K562 (cell line): ENCODE measurements around the gene ADAM10. TPM values are rescaled to one million over a fixed set of nuclear protein-coding genes. Genes with fewer than 3 reads are reported as not detected.

Experiments
- ATAC-seq: fragments of 200-7000 bp; cut with Tn5 transposase; 3 replicates; pipeline ENCODE4 v1.9.1; 2020; ENCODE audit warnings: moderate library complexity
- BruUV-seq: library from RNA; stranded (reverse); fragments of 400-500 nt; replicated peaks from 2 replicates; lab custom pipeline; 2021; lab: Mats Ljungman, UMichigan
- CTCF ChIA-PET: fragments of 300-600 bp; formaldehyde crosslinking; extraction: SDS; loops from one replicate; lab custom pipeline; 2021; ENCODE audit warnings: low intra/inter-chr PET ratio; lab: Yijun Ruan, JAX
- POLR2A ChIA-PET: fragments of 300-600, 350-650 bp; sonication (Branson Sonifier 250); formaldehyde crosslinking; extraction: SDS; loops from one replicate; lab custom pipeline; 2021; ENCODE audit warnings: antibody characterized with exemption, inconsistent platforms; lab: Yijun Ruan, JAX
- DNase-seq, 4 experiments: peaks; one replicate each; pipeline versions ENCODE4 v3.0.0 to v3.0.0-alpha.2; 2011 to 2018; ENCODE audit warnings: low spot score in 3 of 4, mixed read lengths in 3 of 4; ENCODE audit errors: extremely low read depth in 1 of 4
- FAIRE-seq: peaks from 2 replicates; lab custom pipeline; 2011; peaks lifted over from hg19 to GRCh38; lab: Jason Lieb, UNC
- H2AFZ ChIP-seq: 2 replicates; pipeline ENCODE4 v1.6.0; 2011; ENCODE audit warnings: low read depth, low read length, control low read depth, inconsistent platforms
- H3K27ac ChIP-seq: fragments of 200-600 bp; 3 replicates; pipeline ENCODE4 v1.8.0; 2011; ENCODE audit warnings: low read depth, mild to moderate bottlenecking, control low read depth, inconsistent platforms, low read length, moderate library complexity, mixed read lengths; ENCODE audit errors: extremely low read depth
- H3K27me3 ChIP-seq, 2 experiments: fragments of 300-600 bp in 1 of 2; 2 replicates in 1 of 2; 3 replicates in 1 of 2; pipeline versions ENCODE4 v1.6.0 to v1.8.0; 2011; ENCODE audit warnings: inconsistent platforms in 2 of 2, low read length in 2 of 2, mild to moderate bottlenecking in 1 of 2, mixed read lengths in 1 of 2, moderate library complexity in 1 of 2; ENCODE audit not compliant: control insufficient read depth in 2 of 2, insufficient read depth in 2 of 2
- H3K36me3 ChIP-seq: fragments of 300-600 bp; 3 replicates; pipeline ENCODE4 v1.8.0; 2011; ENCODE audit warnings: mild to moderate bottlenecking, low read length, inconsistent platforms; ENCODE audit not compliant: control insufficient read depth, insufficient read depth
- H3K4me1 ChIP-seq, 2 experiments: fragments of 200-600 bp in 1 of 2; replicated peaks in 1 of 2; 2 replicates in 1 of 2; 3 replicates in 1 of 2; pipeline versions ENCODE4 v1.5.1 to v1.8.0; 2011; ENCODE audit warnings: inconsistent platforms in 2 of 2, low read length in 2 of 2, mild to moderate bottlenecking in 1 of 2, mixed read lengths in 1 of 2, moderate library complexity in 1 of 2; ENCODE audit not compliant: control insufficient read depth in 2 of 2, insufficient read depth in 2 of 2
- H3K4me2 ChIP-seq: 2 replicates; pipeline ENCODE4 v1.6.1; 2011; ENCODE audit warnings: low read length, control low read depth, inconsistent platforms, mixed read lengths; ENCODE audit not compliant: insufficient read depth
- H3K4me3 ChIP-seq: fragments of 200-600 bp; sonication (generic), shearing (Covaris generic); 2 replicates; pipeline ENCODE4 v1.5.1; 2016; ENCODE audit warnings: control low read depth, inconsistent platforms
- H3K79me2 ChIP-seq: fragments of 200-600 bp; 3 replicates; pipeline ENCODE4 v1.8.0; 2011; ENCODE audit warnings: low read length, inconsistent platforms; ENCODE audit not compliant: control insufficient read depth, insufficient read depth
- H3K9ac ChIP-seq, 2 experiments: 2 replicates each; pipeline versions ENCODE4 v1.6.0 to v1.6.1; 2011; ENCODE audit warnings: low read depth in 2 of 2, low read length in 2 of 2, control low read depth in 1 of 2, inconsistent platforms in 1 of 2, mild to moderate bottlenecking in 1 of 2, mixed read lengths in 1 of 2; ENCODE audit not compliant: insufficient read depth in 1 of 2
- H3K9me1 ChIP-seq: one replicate; pipeline ENCODE4 v1.6.0; 2011; ENCODE audit warnings: inconsistent platforms, mild to moderate bottlenecking, low read length, moderate library complexity; ENCODE audit not compliant: control insufficient read depth, insufficient read depth
- H3K9me3 ChIP-seq: replicated peaks from 2 replicates; pipeline ENCODE4 v1.5.1; 2011; ENCODE audit warnings: low read depth, low read length, inconsistent platforms; ENCODE audit not compliant: control insufficient read depth, insufficient read depth
- H4K20me1 ChIP-seq: replicated peaks from 2 replicates; pipeline ENCODE4 v1.6.1; 2011; ENCODE audit warnings: low read length, inconsistent platforms, mixed read lengths; ENCODE audit not compliant: control insufficient read depth, insufficient read depth
- ATF7 ChIP-seq: fragments of 450-650 bp; IDR thresholded peaks from 2 replicates; pipeline ENCODE4 v1.7.1; 2014; ENCODE audit warnings: mild to moderate bottlenecking, moderate library complexity
- EP300 ChIP-seq: IDR thresholded peaks from 2 replicates; pipeline ENCODE4 v1.6.1; 2012; ENCODE audit warnings: low read length, improper control_type of control experiment
- KLF10 ChIP-seq: fragments of 250-450 bp; sonication (Bioruptor Pico); IDR thresholded peaks from 2 replicates; pipeline ENCODE4 v1.6.1; 2021; ENCODE audit warnings: matching md5 sums
- SIRT6 ChIP-seq: IDR thresholded peaks from one replicate; pipeline ENCODE4 v1.6.1; 2012; ENCODE audit warnings: low read depth, mild to moderate bottlenecking, control low read depth, inconsistent platforms, low read length, moderate library complexity
- SMC3 ChIP-seq: conservative IDR thresholded peaks from 2 replicates; pipeline ENCODE4 v1.6.1; 2011; ENCODE audit warnings: low read depth, low read length, improper control_type of control experiment; ENCODE audit not compliant: insufficient read depth
- SOX6 ChIP-seq: fragments of 450-650 bp; IDR thresholded peaks from 2 replicates; pipeline ENCODE4 v1.6.1; 2014; ENCODE audit warnings: mild to moderate bottlenecking
- YY1 ChIP-seq, 3 experiments: IDR thresholded peaks; 2 replicates each; pipeline ENCODE4 v1.6.1; 2011; ENCODE audit warnings: low read length in 2 of 3, mild to moderate bottlenecking in 2 of 3, moderate library complexity in 2 of 3, borderline replicate concordance in 1 of 3, control low read depth in 1 of 3, low read depth in 1 of 3; ENCODE audit not compliant: insufficient read depth in 3 of 3, insufficient replicate concordance in 2 of 3, control insufficient read depth in 1 of 3, insufficient read length in 1 of 3; ENCODE audit errors: extremely low read depth in 1 of 3
- WGBS: fragments of 100-300 bp; shearing (Covaris generic); methylation state at CpG from one replicate; pipeline ENCODE4 v1.1.6; 2016; ENCODE audit warnings: low coverage, mixed read lengths; ENCODE audit not compliant: insufficient coverage; ENCODE audit errors: missing lambda C conversion rate; 5-methylcytosine and 5-hydroxymethylcytosine counted together
- in situ Hi-C: fragments of 300-500 bp; cut with MboI; formaldehyde crosslinking; loops from 4 replicates; pipeline ENCODE4 v1.15.0; 2018; ENCODE audit warnings: inconsistent platforms, mixed read lengths
- intact Hi-C: fragments of 100-400 bp; cut with micrococcal nuclease; formaldehyde crosslinking; loops from 2 replicates; pipeline ENCODE4 v1.14.2; 2022
- polyA plus RNA-seq, 8 experiments: library from polyadenylated mRNA; depleted of rRNA in 4 of 8; stranded (reverse) in 5 of 8; unstranded in 3 of 8; fragments of >200 nt; fragmentation: Nextera tagmentation in 2 of 8; fragmentation: Illumina TruSeq in 1 of 8; extraction: Ambion mirVana in 2 of 8; extraction: Trizol in 1 of 8; gene quantifications; 2 replicates each; pipeline versions ENCODE4 v1.2.1 to v1.2.3, GENCODE V29; 2011 to 2014; ENCODE audit warnings: inconsistent platforms in 1 of 8, missing spikeins in 1 of 8
- total RNA-seq, 7 experiments: library from RNA; depleted of rRNA in 6 of 7; stranded (reverse); fragments of >200 nt in 6 of 7; fragmentation: Illumina TruSeq in 2 of 7; extraction: Trizol in 2 of 7; gene quantifications; 2 replicates each; pipeline versions ENCODE4 v1.2.1 to v1.2.3, GENCODE V29; 2011 to 2021; ENCODE audit warnings: low replicate concordance in 1 of 7
- TF ChIP-seq, protein P1 (sequence below): fragments of 250-450 bp; sonication (Bioruptor Pico); IDR thresholded peaks from 2 replicates; pipeline ENCODE4 v1.4.0; 2020; ENCODE audit warnings: mild to moderate bottlenecking, moderate library complexity
- TF ChIP-seq, protein P2 (sequence below): fragments of 450-650 bp; IDR thresholded peaks from 2 replicates; pipeline ENCODE4 v1.6.1; 2016; ENCODE audit warnings: low read depth, mild to moderate bottlenecking, moderate library complexity
- TF ChIP-seq, protein P3 (sequence below): sonication (generic); formaldehyde crosslinking; IDR thresholded peaks from 2 replicates; pipeline ENCODE4 v1.8.0; 2022; ENCODE audit warnings: mild to moderate bottlenecking, missing genetic modification reagents
- TF ChIP-seq, protein P4 (sequence below): sonication (generic); formaldehyde crosslinking; IDR thresholded peaks from 2 replicates; pipeline ENCODE4 v1.8.1; 2023; ENCODE audit warnings: mild to moderate bottlenecking, missing genetic modification reagents
- TF ChIP-seq, protein P5 (sequence below): IDR thresholded peaks from 2 replicates; pipeline ENCODE4 v1.6.1; 2016; ENCODE audit warnings: missing genetic modification characterization, missing compliant biosample characterization

The ADAM10 gene
- total and polyA plus RNA-seq, 9 of the 15 experiments (the other 6 are each of a cell fraction or from before 2014, with no cell fraction given): 11.9 to 152 (median 57.3) TPM

DNA sequence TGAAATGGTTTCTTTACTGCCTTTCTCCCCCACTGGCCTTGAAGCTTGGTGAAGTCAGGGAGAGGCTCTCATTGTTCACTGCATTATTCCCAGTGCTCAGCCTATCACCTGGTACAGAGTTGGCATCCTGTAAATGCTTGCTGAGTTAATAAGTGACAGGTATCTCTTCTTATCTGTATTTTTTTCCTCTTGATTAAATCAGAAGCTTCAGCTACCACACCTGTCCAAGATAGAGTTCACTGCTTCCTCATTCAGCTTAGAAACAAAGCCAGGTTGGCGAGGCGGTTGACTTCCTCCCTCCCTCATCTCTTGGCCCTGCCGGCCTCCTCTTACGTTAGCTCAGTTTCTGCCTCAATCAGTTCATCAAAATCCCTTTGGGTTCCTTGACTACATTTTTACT, 174.9 kb downstream of the ADAM10 start:
- Histone ChIP-seq H3K27me3 (no peaks in the 10 kb centered on the region), H3K9me1 (no peaks in the 10 kb centered on the region), H4K20me1 (no peaks in the 10 kb centered on the region), H3K36me3 (no peaks in the 10 kb centered on the region), H3K27ac (no peak overlapping the region), H3K9ac (no peak overlapping the region), H3K79me2 (no peaks in the 10 kb centered on the region), H3K4me1 (no peaks in the 10 kb centered on the region; a peak in 1 of 5 replicates), H3K4me3 (no peak overlapping the region), H3K4me2 (no peak overlapping the region), H3K9me3 (no peaks in the 10 kb centered on the region; the same call in 1 of the 2 replicates), H2AFZ (0 out of 2 replicates have a peak overlapping the region, but pooled peaks have one; percentile 14)
- no peak for ATAC-seq
- CTCF ChIA-PET: no interaction called here
- in situ Hi-C loops: no loop called here
- DNase-seq: no peak
- WGBS: 58% methylated on average over 4 of the region's 4 CpGs
- POLR2A ChIA-PET: interaction anchor here (0.5 to 3.6 kb wide), 5 partner anchors 10 to 543 kb away, joined by 3 to 21 read pairs (median 3); no protein-coding TSS in a partner anchor
- no peak for FAIRE-seq
- intact Hi-C loops: no loop called here
- BruUV-seq: no TSS peak
- TF ChIP-seq KLF10 (CRISPR knock-in tag) (no peak), SIRT6 (no peak), SMC3 (no peak), ATF7 (no peak), YY1 (IDR thresholded peaks at IDR 0.05; ENCODE audit: borderline replicate concordance in 1 of 3, control insufficient read depth in 1 of 3, extremely low read depth in 1 of 3, insufficient read depth in 3 of 3, insufficient read length in 1 of 3, insufficient replicate concordance in 2 of 3, low read depth in 1 of 3, low read length in 2 of 3) (no peak), SOX6 (no peak), EP300 (no peak)
- TF ChIP-seq, protein P1, sequence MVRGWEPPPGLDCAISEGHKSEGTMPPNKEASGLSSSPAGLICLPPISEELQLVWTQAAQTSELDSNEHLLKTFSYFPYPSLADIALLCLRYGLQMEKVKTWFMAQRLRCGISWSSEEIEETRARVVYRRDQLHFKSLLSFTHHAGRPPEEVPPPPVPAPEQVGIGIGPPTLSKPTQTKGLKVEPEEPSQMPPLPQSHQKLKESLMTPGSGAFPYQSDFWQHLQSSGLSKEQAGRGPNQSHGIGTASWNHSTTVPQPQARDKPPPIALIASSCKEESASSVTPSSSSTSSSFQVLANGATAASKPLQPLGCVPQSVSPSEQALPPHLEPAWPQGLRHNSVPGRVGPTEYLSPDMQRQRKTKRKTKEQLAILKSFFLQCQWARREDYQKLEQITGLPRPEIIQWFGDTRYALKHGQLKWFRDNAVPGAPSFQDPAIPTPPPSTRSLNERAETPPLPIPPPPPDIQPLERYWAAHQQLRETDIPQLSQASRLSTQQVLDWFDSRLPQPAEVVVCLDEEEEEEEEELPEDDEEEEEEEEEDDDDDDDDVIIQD: no peak
- TF ChIP-seq, protein P2, sequence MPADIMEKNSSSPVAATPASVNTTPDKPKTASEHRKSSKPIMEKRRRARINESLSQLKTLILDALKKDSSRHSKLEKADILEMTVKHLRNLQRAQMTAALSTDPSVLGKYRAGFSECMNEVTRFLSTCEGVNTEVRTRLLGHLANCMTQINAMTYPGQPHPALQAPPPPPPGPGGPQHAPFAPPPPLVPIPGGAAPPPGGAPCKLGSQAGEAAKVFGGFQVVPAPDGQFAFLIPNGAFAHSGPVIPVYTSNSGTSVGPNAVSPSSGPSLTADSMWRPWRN: no peak
- TF ChIP-seq, protein P3, sequence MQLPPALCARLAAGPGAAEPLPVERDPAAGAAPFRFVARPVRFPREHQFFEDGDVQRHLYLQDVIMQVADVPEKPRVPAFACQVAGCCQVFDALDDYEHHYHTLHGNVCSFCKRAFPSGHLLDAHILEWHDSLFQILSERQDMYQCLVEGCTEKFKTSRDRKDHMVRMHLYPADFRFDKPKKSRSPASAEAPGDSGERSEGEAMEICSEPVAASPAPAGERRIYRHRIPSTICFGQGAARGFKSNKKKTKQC (CRISPR knock-in tag): no peak
- TF ChIP-seq, protein P4, sequence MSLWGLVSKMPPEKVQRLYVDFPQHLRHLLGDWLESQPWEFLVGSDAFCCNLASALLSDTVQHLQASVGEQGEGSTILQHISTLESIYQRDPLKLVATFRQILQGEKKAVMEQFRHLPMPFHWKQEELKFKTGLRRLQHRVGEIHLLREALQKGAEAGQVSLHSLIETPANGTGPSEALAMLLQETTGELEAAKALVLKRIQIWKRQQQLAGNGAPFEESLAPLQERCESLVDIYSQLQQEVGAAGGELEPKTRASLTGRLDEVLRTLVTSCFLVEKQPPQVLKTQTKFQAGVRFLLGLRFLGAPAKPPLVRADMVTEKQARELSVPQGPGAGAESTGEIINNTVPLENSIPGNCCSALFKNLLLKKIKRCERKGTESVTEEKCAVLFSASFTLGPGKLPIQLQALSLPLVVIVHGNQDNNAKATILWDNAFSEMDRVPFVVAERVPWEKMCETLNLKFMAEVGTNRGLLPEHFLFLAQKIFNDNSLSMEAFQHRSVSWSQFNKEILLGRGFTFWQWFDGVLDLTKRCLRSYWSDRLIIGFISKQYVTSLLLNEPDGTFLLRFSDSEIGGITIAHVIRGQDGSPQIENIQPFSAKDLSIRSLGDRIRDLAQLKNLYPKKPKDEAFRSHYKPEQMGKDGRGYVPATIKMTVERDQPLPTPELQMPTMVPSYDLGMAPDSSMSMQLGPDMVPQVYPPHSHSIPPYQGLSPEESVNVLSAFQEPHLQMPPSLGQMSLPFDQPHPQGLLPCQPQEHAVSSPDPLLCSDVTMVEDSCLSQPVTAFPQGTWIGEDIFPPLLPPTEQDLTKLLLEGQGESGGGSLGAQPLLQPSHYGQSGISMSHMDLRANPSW (CRISPR knock-in tag): no peak
- TF ChIP-seq, protein P5, sequence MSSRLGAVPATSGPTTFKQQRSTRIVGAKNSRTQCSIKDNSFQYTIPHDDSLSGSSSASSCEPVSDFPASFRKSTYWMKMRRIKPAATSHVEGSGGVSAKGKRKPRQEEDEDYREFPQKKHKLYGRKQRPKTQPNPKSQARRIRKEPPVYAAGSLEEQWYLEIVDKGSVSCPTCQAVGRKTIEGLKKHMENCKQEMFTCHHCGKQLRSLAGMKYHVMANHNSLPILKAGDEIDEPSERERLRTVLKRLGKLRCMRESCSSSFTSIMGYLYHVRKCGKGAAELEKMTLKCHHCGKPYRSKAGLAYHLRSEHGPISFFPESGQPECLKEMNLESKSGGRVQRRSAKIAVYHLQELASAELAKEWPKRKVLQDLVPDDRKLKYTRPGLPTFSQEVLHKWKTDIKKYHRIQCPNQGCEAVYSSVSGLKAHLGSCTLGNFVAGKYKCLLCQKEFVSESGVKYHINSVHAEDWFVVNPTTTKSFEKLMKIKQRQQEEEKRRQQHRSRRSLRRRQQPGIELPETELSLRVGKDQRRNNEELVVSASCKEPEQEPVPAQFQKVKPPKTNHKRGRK (tag): no peak
